Measurements from ENCODE around the gene MFSD1.

Gene MFSD1, protein sequence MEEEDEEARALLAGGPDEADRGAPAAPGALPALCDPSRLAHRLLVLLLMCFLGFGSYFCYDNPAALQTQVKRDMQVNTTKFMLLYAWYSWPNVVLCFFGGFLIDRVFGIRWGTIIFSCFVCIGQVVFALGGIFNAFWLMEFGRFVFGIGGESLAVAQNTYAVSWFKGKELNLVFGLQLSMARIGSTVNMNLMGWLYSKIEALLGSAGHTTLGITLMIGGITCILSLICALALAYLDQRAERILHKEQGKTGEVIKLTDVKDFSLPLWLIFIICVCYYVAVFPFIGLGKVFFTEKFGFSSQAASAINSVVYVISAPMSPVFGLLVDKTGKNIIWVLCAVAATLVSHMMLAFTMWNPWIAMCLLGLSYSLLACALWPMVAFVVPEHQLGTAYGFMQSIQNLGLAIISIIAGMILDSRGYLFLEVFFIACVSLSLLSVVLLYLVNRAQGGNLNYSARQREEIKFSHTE

DNA sequence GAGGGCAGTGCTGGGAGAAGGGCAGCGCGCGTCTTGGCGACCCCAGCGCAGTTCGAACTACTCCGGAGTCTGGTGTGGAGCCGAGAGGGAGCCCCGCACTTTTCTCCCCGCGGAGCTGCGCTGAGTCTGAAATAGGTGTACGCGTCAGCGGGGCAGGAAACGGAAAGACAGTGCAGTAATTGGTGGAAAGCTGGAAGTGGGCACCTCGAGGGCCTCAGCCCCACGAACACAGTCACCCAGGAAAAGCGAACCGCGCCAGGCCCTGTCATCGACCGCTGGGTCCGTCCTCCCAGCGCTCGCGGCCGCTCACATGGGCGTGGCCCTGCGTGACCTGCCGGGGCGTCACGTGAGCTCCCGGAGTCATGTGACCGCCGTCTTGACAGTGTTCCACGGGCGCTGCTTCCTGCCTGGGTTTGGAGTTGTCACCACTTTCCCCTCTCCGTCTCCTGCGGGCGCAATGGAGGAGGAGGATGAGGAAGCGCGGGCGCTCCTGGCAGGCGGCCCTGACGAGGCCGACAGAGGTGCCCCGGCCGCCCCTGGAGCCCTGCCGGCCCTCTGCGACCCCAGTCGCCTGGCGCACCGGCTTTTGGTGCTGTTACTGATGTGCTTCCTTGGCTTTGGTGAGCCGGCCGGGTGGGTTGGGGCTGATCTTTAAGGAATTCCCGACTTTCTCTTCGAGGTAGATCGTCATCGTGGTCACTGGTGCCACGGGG is at the start of gene MFSD1:
Gene MFSD1 (plus strand): TSS at position 359 of the 713 bp plus-strand sequence. CDS start 99 bp downstream, at position 458.
- Mint-ChIP-seq H3K4me1 (peaks cover 30% of the 10 kb centered on the region), H3K36me3 (peaks cover 8% of the 10 kb centered on the region), H3K27ac (peak within 1 kb of the TSS; percentile 86), H3K9me3 (no peaks in the 10 kb centered on the region), H3K4me3 (peak within 1 kb of the TSS; percentile 84), H3K27me3 (peaks cover 20% of the 10 kb centered on the region)
- DNase-seq = peak; percentile 94
- CTCF ChIA-PET = interaction anchor here (0.6 to 4.5 kb wide), 8 partner anchors 10 to 458 kb away, joined by 3 to 19 read pairs (median 6); partner anchors contain the start of gene GFM1

DNA sequence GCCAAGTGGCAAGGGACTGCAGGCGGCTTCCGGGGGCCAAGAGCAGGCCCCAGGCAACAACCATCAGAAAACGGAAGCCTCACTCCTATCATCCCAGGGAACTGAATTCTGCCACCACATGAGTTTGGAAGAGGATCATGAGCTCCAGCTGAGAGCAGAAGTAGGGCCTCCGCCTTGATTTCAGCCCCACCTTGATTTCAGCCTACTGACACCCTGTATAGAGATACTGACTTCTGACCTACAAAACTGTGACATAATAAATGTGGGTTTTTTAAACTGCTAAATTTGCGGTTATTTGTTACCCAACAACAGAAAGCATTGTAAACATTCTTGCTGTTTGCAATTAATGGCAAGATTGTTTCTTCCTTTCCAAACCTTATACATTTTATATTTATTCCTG is 48.0 kb upstream of the MFSD1 start:
- Mint-ChIP-seq H3K4me1 (no peaks in the 10 kb centered on the region), H3K36me3 (no peaks in the 10 kb centered on the region), H3K4me3 (no peak overlapping the region), H3K27me3 (no peaks in the 10 kb centered on the region), H3K27ac (no peak overlapping the region), H3K9me3 (no peaks in the 10 kb centered on the region)
- no peak for DNase-seq
- CTCF ChIA-PET = no interaction called here

DNA sequence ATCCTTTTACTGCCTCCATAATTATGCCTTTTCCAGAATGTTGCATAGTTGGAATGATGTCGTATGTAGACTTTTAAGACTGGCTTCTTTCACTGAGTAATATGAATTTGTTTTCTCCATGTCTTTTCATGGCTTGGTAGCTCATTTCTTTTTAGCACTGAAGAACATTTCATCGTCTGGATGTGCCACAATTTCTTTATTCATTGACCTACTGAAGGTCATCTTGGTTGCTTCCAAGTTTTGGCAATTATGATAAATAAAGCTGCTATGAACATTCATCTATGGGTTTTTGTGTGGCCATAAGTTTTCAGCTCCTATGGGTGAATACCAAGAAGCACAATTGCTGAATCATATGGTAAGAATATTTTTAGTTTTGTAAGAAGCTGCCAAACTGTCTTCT is 46.4 kb upstream of the MFSD1 start:
- Mint-ChIP-seq H3K27me3 (no peaks in the 10 kb centered on the region), H3K4me1 (no peaks in the 10 kb centered on the region), H3K9me3 (no peaks in the 10 kb centered on the region), H3K27ac (no peak overlapping the region), H3K36me3 (no peaks in the 10 kb centered on the region), H3K4me3 (no peak overlapping the region)
- DNase-seq = no peak
- CTCF ChIA-PET = no interaction called here

DNA sequence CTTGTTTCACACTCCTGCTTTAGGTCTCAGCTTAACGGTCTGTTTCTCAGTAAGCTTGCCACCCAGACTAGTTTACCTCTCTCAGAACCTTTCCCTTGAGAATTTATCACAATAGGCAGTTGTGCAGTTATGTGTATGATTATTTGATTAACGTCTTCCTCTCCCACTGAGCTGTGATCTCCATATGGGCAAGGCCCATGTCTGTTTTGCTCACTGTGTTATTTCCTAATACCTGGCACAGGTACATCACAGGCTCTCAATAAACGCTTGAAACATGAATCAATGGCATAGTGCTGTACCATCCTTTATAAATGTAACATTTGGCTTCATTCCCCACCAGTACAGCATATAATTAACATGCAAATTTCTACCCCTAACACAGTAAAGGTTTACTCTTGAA is 40.5 kb upstream of the MFSD1 start:
- CTCF ChIA-PET = no interaction called here
- no peak overlapping the region for H3K4me3 Mint-ChIP-seq
- H3K36me3 Mint-ChIP-seq = no peaks in the 10 kb centered on the region
- H3K27me3 Mint-ChIP-seq = no peaks in the 10 kb centered on the region
- no peaks in the 10 kb centered on the region for H3K9me3 Mint-ChIP-seq
- no peak overlapping the region for H3K27ac Mint-ChIP-seq
- no peaks in the 10 kb centered on the region for H3K4me1 Mint-ChIP-seq
- no peak for DNase-seq

DNA sequence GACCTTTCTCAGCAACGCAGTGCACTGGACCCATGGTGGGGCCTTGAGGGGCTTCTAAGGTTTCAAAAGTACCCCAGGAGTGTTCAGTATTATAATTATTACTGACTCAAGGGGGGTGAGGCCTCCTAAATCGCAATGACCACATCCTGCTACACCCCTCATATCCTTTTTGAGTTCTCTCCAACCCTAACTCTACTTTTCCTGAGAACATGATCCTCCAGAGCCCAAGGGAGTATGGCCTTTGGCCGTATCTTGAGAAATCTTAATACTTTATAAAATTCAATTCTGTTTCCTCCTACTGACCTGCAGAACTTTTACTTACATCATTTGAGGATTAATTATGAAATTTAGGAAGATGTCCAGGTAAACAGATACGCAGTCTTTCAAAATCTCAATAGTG is 39.2 kb upstream of the MFSD1 start:
- Mint-ChIP-seq H3K27ac (no peak overlapping the region), H3K4me1 (no peaks in the 10 kb centered on the region), H3K27me3 (no peaks in the 10 kb centered on the region), H3K36me3 (no peaks in the 10 kb centered on the region), H3K9me3 (no peaks in the 10 kb centered on the region), H3K4me3 (no peak overlapping the region)
- CTCF ChIA-PET = interaction anchor here (0.9 kb wide), 1 partner anchor 35 kb away, joined by 3 read pairs; no protein-coding TSS in a partner anchor
- DNase-seq = no peak

DNA sequence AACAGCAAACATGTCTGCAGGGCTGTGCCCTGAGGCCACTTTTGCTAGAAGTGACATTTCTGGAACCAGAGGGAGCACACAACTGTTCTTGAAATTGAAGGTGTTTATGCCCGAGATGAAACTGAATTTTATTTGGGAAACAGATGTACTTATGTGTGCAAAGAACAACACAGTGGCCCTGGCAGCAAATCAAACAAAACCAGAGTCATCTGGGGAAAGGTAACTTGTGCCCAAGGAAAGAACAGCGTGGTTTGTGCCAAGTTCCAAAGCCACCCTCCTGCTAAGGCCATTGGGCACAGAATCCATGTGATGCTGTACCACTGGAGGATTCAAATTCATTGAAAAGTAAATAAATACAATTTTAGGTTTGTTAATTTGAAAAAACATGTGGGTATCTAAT is 38.4 kb upstream of the MFSD1 start:
- CTCF ChIA-PET = interaction anchor here (0.9 kb wide), 1 partner anchor 36 kb away, joined by 3 read pairs; no protein-coding TSS in a partner anchor
- no peak overlapping the region for H3K4me3 Mint-ChIP-seq
- DNase-seq = no peak
- H3K27ac Mint-ChIP-seq = no peak overlapping the region
- no peaks in the 10 kb centered on the region for H3K36me3 Mint-ChIP-seq
- H3K27me3 Mint-ChIP-seq = no peaks in the 10 kb centered on the region
- H3K9me3 Mint-ChIP-seq = no peaks in the 10 kb centered on the region
- H3K4me1 Mint-ChIP-seq = no peaks in the 10 kb centered on the region

DNA sequence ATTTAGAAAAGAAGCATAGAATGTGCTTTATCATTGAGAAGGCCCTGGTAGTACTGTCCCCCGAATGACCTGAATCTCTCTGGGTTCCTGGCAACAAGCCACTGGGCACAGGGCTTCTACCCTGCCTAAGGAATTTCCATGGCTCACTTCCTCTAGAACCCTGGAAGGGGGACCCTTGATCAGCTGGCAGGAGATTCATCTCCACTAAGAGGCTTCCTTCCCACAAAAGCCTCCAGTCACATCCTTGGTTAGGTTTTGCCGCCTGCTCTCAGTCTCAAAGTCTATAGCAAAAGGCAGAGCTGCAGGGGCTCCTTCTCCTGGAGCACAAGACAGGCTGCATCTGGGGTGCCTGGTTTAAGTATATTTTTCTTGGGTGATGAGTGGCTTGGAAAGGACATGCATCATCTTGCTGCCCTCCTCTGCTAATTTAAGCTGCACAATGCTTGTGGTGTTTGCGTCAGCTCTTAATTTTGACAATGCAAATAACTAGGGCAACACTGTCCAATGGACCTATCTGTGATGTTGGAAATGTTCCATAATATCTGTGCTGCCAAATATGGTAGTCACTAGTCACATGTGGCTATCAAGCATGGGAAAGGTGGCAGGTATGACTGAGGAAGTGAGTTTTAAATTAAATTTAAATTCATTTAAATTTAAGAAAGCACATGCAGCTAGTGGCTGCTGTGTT is 36.2 kb upstream of the MFSD1 start:
- no peak for DNase-seq
- CTCF ChIA-PET = interaction anchor here (1.0 kb wide), 1 partner anchor 13 kb away, joined by 3 read pairs; no protein-coding TSS in a partner anchor
- Mint-ChIP-seq H3K4me1 (no peaks in the 10 kb centered on the region), H3K4me3 (no peak overlapping the region), H3K36me3 (no peaks in the 10 kb centered on the region), H3K27ac (no peak overlapping the region), H3K27me3 (no peaks in the 10 kb centered on the region), H3K9me3 (no peaks in the 10 kb centered on the region)

DNA sequence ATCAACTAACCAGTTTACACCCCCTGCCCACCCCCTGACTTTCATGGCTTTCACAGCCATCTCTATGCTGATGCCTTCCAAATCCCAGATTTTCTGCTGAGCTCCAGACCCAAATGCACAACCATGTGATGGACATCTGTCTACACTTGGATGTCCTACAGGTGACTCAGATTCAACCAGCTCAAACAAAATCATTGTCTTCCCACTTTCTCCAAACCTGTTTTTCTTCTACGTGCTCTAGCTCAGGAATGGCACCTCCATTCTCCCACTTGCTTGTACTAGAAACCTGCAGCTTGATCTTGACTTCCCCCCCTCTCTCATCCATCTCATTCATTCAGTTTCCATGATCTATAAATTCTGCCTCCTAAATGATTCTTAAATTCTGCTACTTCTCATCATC is 35.5 kb upstream of the MFSD1 start:
- no peaks in the 10 kb centered on the region for H3K9me3 Mint-ChIP-seq
- no peak overlapping the region for H3K4me3 Mint-ChIP-seq
- H3K36me3 Mint-ChIP-seq = no peaks in the 10 kb centered on the region
- CTCF ChIA-PET = no interaction called here
- no peak for DNase-seq
- no peaks in the 10 kb centered on the region for H3K4me1 Mint-ChIP-seq
- H3K27me3 Mint-ChIP-seq = no peaks in the 10 kb centered on the region
- no peak overlapping the region for H3K27ac Mint-ChIP-seq

DNA sequence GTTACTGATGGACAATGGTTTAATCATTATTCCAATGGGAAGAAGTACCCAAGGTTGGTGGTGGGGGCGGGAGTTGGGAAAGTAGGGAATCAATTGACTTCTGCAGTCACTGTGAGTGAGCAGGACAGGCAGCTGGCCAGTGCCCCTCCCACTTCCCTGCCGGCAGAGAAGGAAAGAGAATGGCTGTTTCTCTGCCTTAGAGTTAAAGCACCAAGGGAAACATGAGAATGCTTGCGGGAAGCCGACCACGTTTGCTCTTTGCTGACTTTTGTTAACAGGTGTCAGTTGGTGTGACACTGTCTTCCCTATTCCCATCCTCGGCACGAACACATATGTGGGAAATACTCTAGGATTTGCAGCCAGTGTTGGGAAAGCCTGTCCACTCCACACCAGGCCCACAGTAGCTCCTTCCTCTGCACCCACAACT is 33.5 kb upstream of the MFSD1 start:
- H3K4me3 Mint-ChIP-seq = no peak overlapping the region
- H3K27me3 Mint-ChIP-seq = no peaks in the 10 kb centered on the region
- CTCF ChIA-PET = no interaction called here
- no peak overlapping the region for H3K27ac Mint-ChIP-seq
- H3K36me3 Mint-ChIP-seq = no peaks in the 10 kb centered on the region
- no peaks in the 10 kb centered on the region for H3K4me1 Mint-ChIP-seq
- DNase-seq = no peak
- no peaks in the 10 kb centered on the region for H3K9me3 Mint-ChIP-seq

DNA sequence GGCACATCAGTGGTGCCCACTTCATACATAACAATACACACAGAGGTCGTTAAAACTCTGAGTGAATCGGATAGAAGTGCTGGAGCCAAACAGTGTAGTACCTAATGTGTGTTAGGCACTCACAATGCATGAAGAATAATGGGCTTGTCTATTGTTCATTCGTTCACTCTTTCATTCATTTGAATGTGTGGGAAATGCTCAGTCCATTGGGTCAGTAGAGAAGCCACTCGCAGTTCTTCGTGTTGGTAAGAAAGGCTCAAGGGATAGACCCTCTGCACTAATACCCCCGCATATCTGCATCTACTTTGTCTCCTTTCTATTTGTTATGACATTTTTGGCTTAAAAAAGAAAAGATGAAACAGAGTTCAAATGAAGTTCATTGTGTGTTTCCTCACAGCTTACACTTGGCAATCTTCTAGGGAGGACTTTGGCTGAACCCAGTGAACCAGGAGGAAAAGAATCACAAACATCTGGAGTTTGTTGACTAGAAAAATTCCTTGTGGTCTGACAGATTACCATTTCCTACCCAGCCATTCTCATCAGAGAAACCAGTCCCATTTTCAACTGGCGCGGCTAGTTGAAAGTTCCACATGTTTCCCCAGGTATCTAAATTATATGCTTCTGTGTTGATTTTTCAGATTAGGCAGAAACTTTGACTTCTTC is 32.8 kb upstream of the MFSD1 start:
- Mint-ChIP-seq H3K36me3 (no peaks in the 10 kb centered on the region), H3K4me1 (no peaks in the 10 kb centered on the region), H3K27me3 (no peaks in the 10 kb centered on the region), H3K9me3 (no peaks in the 10 kb centered on the region), H3K4me3 (no peak overlapping the region), H3K27ac (no peak overlapping the region)
- DNase-seq = no peak
- CTCF ChIA-PET = no interaction called here

DNA sequence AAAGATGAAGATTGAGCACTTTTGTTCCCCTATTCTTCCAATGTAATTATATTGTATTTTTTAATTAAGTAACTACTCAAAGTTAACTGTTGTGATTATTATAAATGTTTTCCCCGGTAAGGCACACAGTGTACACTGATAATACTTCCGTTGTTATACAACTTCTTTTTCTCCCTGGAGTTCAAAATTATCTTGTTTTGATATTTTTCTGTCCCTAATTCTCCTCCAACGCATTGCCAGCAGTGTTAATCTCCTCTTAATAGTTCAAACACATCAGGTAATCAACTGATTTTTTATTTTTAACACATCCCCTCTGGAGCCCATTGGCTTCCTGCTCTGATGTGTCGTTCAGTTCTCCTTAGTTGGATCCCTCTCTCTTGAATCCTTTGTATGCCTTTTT is 32.3 kb upstream of the MFSD1 start:
- DNase-seq = no peak
- H3K36me3 Mint-ChIP-seq = no peaks in the 10 kb centered on the region
- H3K27me3 Mint-ChIP-seq = no peaks in the 10 kb centered on the region
- no peaks in the 10 kb centered on the region for H3K9me3 Mint-ChIP-seq
- no peaks in the 10 kb centered on the region for H3K4me1 Mint-ChIP-seq
- CTCF ChIA-PET = interaction anchor here (0.6 kb wide), 1 partner anchor 1033 kb away, joined by 3 read pairs; no protein-coding TSS in a partner anchor
- no peak overlapping the region for H3K27ac Mint-ChIP-seq
- H3K4me3 Mint-ChIP-seq = no peak overlapping the region

DNA sequence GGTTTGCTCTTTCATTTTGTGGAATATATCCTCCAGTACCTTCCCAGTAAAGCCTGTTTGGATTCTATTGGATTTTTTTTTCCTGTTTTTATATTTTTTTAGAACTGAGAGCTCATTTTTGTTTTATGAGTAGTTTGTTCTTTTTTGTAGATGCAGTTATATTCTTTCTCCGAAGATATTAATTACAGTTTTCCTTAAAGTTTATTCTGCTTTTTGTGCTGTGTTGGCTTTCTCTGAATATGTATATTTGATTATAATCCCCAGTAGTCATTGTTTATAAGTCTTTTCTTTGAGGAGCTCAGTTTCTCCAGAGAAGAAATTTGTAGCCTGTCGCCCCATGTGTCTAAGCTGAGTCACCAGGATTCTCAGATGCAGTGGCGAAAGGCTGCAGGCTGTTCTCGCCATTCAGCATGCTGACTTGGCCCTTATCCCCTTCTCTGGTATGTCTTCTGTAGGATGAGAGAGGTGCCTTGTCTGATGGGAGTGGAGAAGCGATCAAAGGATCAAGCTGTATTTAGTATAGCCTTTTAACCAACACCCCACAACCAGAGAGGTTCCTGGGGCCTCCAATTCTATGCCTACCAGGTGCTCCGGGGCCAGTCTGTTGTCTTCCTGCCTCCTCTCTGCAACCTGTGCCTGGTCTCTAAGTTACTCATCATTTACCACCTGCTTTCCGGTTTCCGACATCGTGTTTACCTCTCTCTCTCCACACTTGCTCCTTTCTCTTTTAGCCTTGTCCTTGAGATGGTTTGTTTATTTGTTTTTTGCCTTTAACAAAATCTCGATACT is 31.7 kb upstream of the MFSD1 start:
- CTCF ChIA-PET = interaction anchor here (0.6 kb wide), 1 partner anchor 1033 kb away, joined by 3 read pairs; no protein-coding TSS in a partner anchor
- no peaks in the 10 kb centered on the region for H3K4me1 Mint-ChIP-seq
- H3K27me3 Mint-ChIP-seq = no peaks in the 10 kb centered on the region
- H3K9me3 Mint-ChIP-seq = no peaks in the 10 kb centered on the region
- no peak for DNase-seq
- no peaks in the 10 kb centered on the region for H3K36me3 Mint-ChIP-seq
- no peak overlapping the region for H3K4me3 Mint-ChIP-seq
- H3K27ac Mint-ChIP-seq = no peak overlapping the region

DNA sequence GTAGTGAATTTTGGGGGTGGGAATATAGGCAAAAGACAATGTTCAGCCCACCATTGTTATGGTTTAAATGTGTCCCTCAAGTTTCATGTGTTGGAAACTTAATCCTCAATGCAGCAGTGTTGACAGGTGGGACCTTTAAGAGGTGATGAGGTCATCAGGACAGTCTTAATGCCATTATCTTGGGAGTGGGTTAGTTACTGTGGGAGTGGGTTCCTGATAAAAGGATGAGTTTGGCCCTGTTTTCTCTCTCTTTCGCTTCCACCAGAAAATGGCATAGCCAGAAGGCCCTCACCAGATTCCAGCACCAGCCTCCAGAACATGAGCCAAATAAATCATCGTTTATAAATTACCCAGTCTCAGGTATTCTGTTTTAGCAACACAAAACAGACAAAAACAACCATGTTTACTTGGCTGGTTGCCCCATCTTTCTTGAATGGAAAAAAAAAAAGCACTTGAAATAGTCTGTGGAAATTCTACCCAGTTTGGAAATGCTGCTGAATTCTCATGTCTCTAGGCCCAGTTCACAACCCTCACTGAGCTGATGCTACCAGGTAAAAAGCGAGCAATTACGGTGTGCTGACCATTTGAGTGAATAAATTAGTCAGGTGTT is 31.0 kb upstream of the MFSD1 start:
- no peak overlapping the region for H3K27ac Mint-ChIP-seq
- H3K4me3 Mint-ChIP-seq = no peak overlapping the region
- peaks cover 4% of the 10 kb centered on the region for H3K4me1 Mint-ChIP-seq
- peaks cover 1% of the 10 kb centered on the region for H3K36me3 Mint-ChIP-seq
- no peaks in the 10 kb centered on the region for H3K9me3 Mint-ChIP-seq
- CTCF ChIA-PET = no interaction called here
- H3K27me3 Mint-ChIP-seq = no peaks in the 10 kb centered on the region
- DNase-seq = no peak
